ENCODE results near the gene KLRC1. TPM values are rescaled to one million over a fixed set of nuclear protein-coding genes. Genes with fewer than 3 reads are reported as not detected.
"Not testable (repeated sequence)": the region's sequence is repeated elsewhere in the genome, so short reads cannot be mapped to it uniquely, and the experiment has no call there.

Gene KLRC1
- total RNA-seq, 1 experiment from 2014 or later: not detected

DNA sequence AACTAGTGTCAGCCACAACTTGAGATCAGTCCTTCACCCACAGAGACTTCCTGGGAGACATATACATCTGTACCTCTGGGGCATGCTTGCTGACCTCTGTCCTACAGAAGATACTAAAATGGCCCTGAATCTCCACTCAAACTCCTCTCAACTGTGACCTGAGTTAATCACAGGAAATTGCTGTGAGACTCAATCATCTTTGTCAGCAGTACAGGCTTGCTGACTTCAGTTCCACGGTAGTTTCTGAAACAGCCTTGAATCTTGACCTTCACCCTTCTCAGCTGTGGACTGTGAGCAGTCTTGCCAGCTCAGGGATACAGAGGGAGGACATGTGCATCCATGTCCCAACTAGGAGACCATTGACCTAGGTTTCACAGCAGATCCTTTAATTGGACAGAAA lies 1.4 kb upstream of the KLRC1 start:
- intact Hi-C loops (cut with micrococcal nuclease; ENCODE audit: unreplicated experiment): no loop called here
- no peak for DNase-seq (ENCODE audit: low read depth, low spot score)
- CTCF ChIA-PET: no interaction called here

DNA sequence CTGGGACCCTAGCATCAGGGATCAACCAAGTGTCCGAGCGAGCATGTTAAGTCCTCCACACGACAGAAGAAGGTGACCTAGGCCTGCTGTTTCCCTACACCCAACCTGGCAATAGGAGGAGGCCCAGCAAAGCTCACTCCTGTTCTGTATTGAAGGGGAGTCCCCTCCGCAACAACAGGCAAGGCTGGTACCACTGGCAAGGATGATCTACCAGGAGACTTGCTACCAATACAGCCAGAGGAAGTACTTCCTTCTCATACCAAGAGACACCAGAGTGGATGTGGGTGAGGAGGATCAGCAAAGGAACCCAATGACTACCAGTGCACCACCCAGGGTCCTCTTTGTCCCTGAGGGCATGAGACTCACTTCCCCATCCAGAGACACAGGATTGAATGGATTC lies 4.9 kb downstream of the KLRC1 start:
- H3K27me3 ChIP-seq (ENCODE audit: control insufficient read depth, insufficient read depth, low read length): no peaks in the 10 kb centered on the region
- intact Hi-C loops (cut with micrococcal nuclease; ENCODE audit: unreplicated experiment): no loop called here
- H3K4me1 ChIP-seq (ENCODE audit: control insufficient read depth, insufficient read depth, low read length): no peaks in the 10 kb centered on the region
- DNase-seq (ENCODE audit: low read depth, low spot score): no peak
- TF ChIP-seq SIN3A (IDR thresholded peaks at IDR 0.05; ENCODE audit: borderline replicate concordance, insufficient read depth, low read depth, low read length) (no peak), TCF7L2 (IDR thresholded peaks at IDR 0.05; ENCODE audit: low read depth, low read length) (no peak), POLR2AphosphoS5 (IDR thresholded peaks at IDR 0.05; ENCODE audit: low read depth, low read length) (no peak)
- TF ChIP-seq, protein P1, sequence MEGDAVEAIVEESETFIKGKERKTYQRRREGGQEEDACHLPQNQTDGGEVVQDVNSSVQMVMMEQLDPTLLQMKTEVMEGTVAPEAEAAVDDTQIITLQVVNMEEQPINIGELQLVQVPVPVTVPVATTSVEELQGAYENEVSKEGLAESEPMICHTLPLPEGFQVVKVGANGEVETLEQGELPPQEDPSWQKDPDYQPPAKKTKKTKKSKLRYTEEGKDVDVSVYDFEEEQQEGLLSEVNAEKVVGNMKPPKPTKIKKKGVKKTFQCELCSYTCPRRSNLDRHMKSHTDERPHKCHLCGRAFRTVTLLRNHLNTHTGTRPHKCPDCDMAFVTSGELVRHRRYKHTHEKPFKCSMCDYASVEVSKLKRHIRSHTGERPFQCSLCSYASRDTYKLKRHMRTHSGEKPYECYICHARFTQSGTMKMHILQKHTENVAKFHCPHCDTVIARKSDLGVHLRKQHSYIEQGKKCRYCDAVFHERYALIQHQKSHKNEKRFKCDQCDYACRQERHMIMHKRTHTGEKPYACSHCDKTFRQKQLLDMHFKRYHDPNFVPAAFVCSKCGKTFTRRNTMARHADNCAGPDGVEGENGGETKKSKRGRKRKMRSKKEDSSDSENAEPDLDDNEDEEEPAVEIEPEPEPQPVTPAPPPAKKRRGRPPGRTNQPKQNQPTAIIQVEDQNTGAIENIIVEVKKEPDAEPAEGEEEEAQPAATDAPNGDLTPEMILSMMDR (IDR thresholded peaks at IDR 0.05): no peak
- TF ChIP-seq, protein P2, sequence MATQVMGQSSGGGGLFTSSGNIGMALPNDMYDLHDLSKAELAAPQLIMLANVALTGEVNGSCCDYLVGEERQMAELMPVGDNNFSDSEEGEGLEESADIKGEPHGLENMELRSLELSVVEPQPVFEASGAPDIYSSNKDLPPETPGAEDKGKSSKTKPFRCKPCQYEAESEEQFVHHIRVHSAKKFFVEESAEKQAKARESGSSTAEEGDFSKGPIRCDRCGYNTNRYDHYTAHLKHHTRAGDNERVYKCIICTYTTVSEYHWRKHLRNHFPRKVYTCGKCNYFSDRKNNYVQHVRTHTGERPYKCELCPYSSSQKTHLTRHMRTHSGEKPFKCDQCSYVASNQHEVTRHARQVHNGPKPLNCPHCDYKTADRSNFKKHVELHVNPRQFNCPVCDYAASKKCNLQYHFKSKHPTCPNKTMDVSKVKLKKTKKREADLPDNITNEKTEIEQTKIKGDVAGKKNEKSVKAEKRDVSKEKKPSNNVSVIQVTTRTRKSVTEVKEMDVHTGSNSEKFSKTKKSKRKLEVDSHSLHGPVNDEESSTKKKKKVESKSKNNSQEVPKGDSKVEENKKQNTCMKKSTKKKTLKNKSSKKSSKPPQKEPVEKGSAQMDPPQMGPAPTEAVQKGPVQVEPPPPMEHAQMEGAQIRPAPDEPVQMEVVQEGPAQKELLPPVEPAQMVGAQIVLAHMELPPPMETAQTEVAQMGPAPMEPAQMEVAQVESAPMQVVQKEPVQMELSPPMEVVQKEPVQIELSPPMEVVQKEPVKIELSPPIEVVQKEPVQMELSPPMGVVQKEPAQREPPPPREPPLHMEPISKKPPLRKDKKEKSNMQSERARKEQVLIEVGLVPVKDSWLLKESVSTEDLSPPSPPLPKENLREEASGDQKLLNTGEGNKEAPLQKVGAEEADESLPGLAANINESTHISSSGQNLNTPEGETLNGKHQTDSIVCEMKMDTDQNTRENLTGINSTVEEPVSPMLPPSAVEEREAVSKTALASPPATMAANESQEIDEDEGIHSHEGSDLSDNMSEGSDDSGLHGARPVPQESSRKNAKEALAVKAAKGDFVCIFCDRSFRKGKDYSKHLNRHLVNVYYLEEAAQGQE (IDR thresholded peaks at IDR 0.05; ENCODE audit: insufficient read depth in 1 of 2, low read depth in 2 of 2, low read length in 1 of 2): no peak
- H3K4me3 ChIP-seq (ENCODE audit: low read depth in 2 of 2, low read length in 2 of 2): no peak overlapping the region
- no peaks in the 10 kb centered on the region for H3K9me3 ChIP-seq (ENCODE audit: control insufficient read depth, insufficient read depth, low read depth, low read length)
- in situ Hi-C loops (cut with HindIII; ENCODE audit: low pct_unique_long_range_greater_than_20kb, low sequenced_read_pairs): no loop called here
- no TSS peak for BruUV-seq (replicated peaks)
- no peak for ATAC-seq
- ChIA-PET POLR2A (no interaction called here), CTCF (no interaction called here)
- no peak overlapping the region for H3K27ac ChIP-seq (ENCODE audit: low read length)
- H3K36me3 ChIP-seq (ENCODE audit: control insufficient read depth, insufficient read depth, low read length): no peaks in the 10 kb centered on the region

More for the DNA sequence above, 1.4 kb upstream of the KLRC1 start:
- Histone ChIP-seq H3K9me3 (ENCODE audit: control insufficient read depth, insufficient read depth, low read depth, low read length) (peaks cover 3% of the 10 kb centered on the region; the same call in 1 of the 2 replicates), H3K4me1 (ENCODE audit: control insufficient read depth, insufficient read depth, low read length) (no peaks in the 10 kb centered on the region), H3K4me3 (ENCODE audit: low read depth in 2 of 2, low read length in 2 of 2) (no peak overlapping the region), H3K27me3 (ENCODE audit: control insufficient read depth, insufficient read depth, low read length) (no peaks in the 10 kb centered on the region), H3K27ac (ENCODE audit: low read length) (no peak overlapping the region; the same call in 1 of the 2 replicates), H3K36me3 (ENCODE audit: control insufficient read depth, insufficient read depth, low read length) (no peaks in the 10 kb centered on the region)
- no TSS peak for BruUV-seq (replicated peaks)
- POLR2A ChIA-PET: no interaction called here
- TF ChIP-seq TCF7L2 (IDR thresholded peaks at IDR 0.05; ENCODE audit: low read depth, low read length): no peak
- no peak for TF ChIP-seq POLR2AphosphoS5 (IDR thresholded peaks at IDR 0.05; ENCODE audit: low read depth, low read length)
- TF ChIP-seq, protein P1 (IDR thresholded peaks at IDR 0.05): no peak
- TF ChIP-seq SIN3A (IDR thresholded peaks at IDR 0.05; ENCODE audit: borderline replicate concordance, insufficient read depth, low read depth, low read length): no peak
- TF ChIP-seq, protein P2 (IDR thresholded peaks at IDR 0.05; ENCODE audit: insufficient read depth in 1 of 2, low read depth in 2 of 2, low read length in 1 of 2): no peak
- in situ Hi-C loops (cut with HindIII; ENCODE audit: low pct_unique_long_range_greater_than_20kb, low sequenced_read_pairs): no loop called here
- no peak for ATAC-seq

DNA sequence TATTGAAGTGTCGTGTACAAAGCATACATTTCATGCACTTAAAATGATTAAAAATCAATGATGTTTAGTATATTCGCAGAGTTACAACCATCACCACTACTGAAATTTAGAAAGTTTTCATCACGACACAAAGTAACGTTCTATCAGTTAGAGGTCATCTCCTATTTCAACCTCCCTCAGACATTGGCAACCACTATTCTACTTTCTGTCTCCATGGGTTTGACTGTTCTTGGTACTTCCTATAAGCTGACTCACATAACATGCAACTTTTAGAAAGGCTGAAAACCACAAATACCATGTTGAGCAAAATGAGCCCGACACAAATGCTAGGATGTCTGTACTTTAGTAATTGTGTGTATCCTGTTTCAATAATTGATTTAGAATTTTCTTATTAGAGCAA lies 7.1 kb downstream of the KLRC1 start:
- not testable (repeated sequence) for H3K9me3 ChIP-seq (ENCODE audit: control insufficient read depth, insufficient read depth, low read depth, low read length)

DNA sequence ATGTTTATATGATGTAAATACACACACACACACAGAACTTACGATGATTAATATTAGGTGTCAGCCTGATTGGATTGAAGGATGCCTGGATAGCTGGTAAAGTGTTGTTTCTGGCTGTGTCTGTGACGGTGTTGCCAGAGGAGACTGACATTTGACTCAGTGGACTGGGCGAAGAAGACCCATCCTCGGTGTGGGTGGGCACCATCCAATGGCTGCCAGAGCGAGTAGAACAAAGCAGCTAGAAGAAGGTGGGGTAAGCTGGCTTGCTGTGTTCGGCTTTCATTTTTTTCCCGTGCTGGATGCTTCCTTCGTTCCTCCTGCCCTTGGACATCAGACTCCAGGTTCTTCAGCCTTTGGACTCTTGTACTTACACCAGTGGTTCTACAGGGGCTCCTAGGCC lies 12.0 kb downstream of the KLRC1 start:
- H3K27me3 ChIP-seq (ENCODE audit: control insufficient read depth, insufficient read depth, low read length); H3K9me3 ChIP-seq (ENCODE audit: control insufficient read depth, insufficient read depth, low read depth, low read length); ATAC-seq; H3K4me3 ChIP-seq (ENCODE audit: low read depth in 2 of 2, low read length in 2 of 2); in situ Hi-C loops (cut with HindIII; ENCODE audit: low pct_unique_long_range_greater_than_20kb, low sequenced_read_pairs); intact Hi-C loops (cut with micrococcal nuclease; ENCODE audit: unreplicated experiment); BruUV-seq (replicated peaks); CTCF ChIA-PET; H3K27ac ChIP-seq (ENCODE audit: low read length); H3K4me1 ChIP-seq (ENCODE audit: control insufficient read depth, insufficient read depth, low read length); H3K36me3 ChIP-seq (ENCODE audit: control insufficient read depth, insufficient read depth, low read length); POLR2A ChIA-PET; DNase-seq (ENCODE audit: low read depth, low spot score): not testable (repeated sequence)

More for the DNA sequence above, 7.1 kb downstream of the KLRC1 start:
- H3K4me1 ChIP-seq (ENCODE audit: control insufficient read depth, insufficient read depth, low read length); in situ Hi-C loops (cut with HindIII; ENCODE audit: low pct_unique_long_range_greater_than_20kb, low sequenced_read_pairs); H3K4me3 ChIP-seq (ENCODE audit: low read depth in 2 of 2, low read length in 2 of 2); DNase-seq (ENCODE audit: low read depth, low spot score); ATAC-seq; POLR2A ChIA-PET; H3K27me3 ChIP-seq (ENCODE audit: control insufficient read depth, insufficient read depth, low read length); H3K36me3 ChIP-seq (ENCODE audit: control insufficient read depth, insufficient read depth, low read length); BruUV-seq (replicated peaks); H3K27ac ChIP-seq (ENCODE audit: low read length); intact Hi-C loops (cut with micrococcal nuclease; ENCODE audit: unreplicated experiment): not testable (repeated sequence)
- CTCF ChIA-PET: interaction anchor here (0.6 kb wide), 1 partner anchor 210 kb away, joined by 4 read pairs; no protein-coding TSS in a partner anchor
